NCI-H510A (cell line): ENCODE measurements around the gene KIF25.

ENCODE experiments used
- DNase-seq: peaks from one replicate; lab custom pipeline; 2025; lab: John Stamatoyannopoulos, UW

Gene KIF25

DNA sequence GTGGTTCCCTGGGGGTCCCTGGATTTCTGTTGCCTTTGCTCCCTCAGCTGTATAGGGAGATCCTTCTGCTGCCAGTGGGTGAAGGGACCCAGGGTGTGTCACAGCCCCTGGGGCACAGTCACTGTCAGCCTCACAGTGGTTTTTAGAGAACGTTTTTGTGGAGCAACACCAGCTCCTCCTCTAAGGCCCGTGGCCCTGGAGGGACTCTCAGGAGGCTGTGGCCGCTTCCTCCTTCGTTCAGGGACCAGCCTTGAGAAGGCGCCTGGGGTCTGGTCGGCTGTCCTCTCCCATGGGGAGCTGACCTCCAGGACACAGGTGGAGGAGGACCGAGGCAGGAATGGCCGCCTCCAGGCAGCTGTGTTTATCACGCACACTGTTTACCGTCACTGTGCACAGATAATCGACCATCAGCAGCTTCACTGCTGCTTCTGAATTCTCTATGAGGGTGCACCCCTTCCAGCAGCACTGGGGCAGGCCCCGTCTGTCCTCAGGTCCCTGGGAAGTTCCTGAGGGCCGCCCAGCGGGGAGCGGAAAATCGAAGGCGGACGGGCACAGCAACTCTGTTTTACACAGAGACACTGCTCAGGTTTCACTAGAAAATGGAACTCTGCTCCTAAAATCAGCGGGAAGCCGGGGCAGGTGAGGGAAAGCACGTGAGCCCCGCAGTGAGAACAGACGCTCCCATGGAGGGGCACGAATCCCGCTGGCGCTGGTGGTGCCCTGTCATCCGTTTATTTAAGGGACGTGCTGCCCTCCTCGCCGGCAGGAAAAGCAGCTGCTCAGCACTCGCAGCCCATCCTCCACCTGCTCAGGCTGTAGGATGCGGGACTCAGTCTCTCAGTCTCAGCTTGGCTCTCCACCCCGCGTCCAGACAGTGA is 92.0 kb downstream of the KIF25 start:
- peak; percentile 30 for DNase-seq

DNA sequence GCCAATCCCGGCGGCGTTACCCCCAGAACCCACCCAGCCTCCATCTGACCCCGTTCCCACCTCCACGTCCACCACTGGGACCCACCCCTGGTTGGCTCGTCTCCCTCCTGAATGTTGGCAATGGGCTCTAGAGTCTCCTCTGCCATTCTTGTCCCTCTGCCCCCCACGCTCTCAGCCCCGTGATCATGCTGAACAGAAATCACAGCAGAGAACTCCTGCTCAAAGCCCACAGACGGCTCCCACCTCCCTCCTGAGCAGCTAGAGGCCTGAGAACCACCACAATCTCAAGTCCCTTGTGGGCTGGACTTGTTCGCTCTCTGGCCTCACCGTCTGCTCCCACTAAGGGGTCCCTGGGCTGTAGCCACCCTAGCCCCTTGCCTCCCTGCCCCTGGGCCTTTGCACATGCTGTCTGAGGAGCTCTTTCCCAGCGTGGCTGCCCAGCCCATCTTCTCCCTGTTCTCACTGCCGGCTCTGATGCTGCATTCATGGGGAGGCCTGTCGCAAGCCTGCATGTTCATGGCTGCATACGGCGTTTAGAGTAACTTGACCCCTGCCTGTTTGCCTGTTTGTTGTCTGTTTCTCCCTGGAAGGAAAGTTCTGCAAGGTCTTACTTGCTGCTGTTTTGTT is 92.7 kb downstream of the KIF25 start:
- no peak for DNase-seq

DNA sequence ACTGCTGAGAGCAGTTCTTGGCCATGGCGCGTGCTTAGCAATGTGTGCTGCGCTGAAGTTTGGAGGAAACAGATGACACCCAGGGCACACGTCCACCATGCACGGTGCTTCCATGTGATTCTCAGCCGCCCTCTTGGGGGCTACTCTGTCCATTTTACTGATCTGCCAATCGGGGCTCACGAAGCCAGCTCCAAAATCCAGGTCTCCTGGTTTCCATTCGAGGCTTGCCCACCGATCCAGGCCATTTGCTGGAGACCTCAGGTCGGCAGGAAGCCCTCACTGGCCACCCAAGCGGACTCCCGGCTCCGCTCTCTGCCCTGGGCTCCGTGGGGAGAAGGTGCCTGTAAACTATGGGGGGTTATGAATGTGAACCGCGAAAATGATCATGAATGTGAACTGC is 93.2 kb downstream of the KIF25 start:
- DNase-seq, result no peak

DNA sequence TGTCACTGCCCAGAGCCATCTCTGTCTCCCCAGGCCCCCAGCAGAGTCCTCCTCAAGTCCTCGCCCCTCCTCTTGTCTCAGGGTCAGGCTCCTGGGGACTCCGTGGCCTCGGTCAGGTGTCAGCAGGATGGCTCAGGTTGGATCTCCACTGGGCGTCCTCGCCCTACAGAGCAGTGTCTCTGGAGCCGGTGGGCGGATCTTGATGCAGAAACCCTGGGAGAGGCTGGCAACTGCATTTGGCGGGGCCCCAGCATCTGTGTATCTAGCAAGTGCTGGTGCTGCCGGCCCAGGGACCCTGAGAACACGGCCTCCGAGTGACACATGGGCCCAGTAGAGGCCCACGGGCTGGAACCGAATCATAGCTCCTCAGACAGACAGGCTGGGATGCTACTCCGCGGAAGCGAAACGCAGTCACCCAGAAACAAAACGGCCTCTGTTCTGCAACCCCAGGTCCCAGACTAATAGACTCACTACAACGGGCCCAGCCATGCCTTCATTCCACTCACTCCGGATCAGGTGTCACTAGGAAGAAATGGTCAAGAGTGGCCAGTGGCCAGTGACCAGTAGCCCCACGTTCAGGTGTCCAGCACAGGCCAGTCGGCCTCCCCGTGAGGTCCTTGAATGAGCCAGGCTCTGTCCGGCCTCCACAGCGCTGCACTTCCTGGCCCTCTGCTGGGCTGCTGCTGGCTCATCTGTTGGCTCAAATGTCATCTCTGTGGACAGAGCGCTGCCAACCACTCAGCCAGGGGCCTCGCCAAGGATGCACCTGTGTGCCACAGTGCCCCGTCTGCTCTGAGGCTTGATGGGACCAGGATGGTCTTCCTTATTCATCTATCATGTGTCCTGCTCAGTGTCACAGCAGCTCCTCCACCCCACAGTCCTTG is 94.2 kb downstream of the KIF25 start:
- DNase-seq, result peak; percentile 45

DNA sequence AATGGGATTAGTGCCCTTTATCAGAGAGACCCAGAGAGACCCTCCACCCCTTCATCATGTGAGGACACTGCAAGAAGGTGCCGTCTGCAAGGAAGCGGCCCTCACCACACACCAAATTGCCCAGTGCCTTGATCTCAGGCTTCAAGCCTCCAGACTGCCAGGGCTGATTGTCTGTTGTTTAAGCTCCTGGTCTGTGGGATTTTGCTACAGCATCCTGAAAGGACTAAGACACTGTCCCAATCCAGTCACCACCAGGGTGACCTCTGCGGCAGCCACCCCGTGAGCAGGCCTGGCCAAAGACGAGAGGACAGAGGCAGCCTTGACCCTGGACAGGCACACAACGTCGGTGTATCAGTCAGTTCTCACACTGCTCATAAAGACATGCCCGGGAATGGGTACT is 95.1 kb downstream of the KIF25 start:
- DNase-seq, result no peak

DNA sequence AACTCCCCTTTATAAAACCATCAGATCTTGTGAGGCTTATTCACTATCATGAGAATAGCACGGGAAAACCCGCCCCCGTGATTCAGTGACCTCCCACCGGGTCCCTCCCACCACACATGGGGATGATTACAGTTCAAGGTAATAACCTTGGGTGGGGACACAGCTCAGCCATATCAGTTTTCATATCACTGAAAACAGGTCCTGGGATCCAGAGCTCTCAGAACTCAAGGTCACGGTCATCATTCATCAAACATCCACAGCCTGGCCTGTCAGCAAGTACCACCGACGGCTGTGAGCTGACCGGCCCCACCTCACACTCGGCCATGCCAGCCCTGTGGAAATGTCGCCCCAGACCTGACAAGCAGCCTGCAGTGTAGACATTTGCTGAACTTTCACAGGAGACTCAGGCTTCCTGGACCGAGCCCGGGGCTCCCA is 95.6 kb downstream of the KIF25 start:
- no peak for DNase-seq

DNA sequence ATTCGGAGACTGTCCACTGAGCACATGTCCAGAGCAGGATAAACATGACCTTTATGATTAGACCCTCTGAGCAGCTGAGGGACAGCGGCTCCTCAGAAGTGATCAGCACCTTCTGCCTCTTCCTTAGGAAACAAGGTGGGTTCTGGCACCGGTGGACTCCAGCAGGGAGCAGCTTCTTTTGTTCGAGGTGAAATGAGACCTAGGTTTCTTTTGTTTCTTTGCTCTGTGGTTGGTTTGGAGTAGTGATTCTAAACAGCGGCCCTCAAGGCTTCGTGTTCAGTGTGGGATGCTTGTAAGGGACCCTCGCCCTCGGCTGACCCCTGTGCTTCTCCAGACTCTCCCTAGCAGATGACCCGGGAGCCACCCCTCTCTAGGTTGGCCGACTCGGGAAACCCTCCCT is 96.2 kb downstream of the KIF25 start:
- no peak for DNase-seq
